ENCODE data around the gene PRPF31.
"Not testable (repeated sequence)": the region's sequence is repeated elsewhere in the genome, so short reads cannot be mapped to it uniquely, and the experiment has no call there.

The PRPF31 gene

DNA sequence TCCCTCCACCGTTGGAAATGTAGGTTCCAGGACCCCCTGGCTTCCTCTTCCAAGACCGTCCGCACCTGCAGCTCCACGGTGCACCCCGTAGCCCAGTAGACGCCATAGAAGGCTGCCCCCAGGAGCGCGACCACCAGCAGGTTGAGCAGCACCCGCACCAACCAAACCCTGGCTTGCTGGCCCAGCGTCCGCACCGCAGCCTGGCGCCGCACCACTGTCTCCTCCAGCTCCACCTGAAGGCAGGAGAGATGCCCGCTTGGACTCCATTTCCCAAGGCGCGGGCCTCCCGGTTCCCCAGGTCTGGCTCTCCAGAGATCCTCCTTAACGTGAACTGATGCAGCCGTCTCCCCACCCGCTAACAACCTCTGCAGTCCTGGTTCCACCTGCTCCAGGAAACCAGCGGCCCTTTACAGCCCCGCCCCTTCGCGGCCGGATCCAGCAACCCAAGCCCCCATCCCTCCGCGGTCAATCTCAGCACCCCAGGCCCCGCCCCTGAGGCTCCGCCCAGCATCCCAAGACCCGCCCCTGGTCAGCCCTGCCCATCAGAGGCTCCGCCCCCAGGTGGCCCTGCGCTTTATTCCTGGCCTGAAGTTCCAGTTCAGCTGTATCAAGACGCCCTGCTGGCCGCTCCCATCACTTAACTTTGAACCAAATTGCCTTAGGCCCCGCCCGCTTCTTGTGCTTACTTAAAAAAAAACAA lies 49.0 kb downstream of the PRPF31 start:
- DNase-seq, result peak in 1 of 4 experiments; percentile 25

DNA sequence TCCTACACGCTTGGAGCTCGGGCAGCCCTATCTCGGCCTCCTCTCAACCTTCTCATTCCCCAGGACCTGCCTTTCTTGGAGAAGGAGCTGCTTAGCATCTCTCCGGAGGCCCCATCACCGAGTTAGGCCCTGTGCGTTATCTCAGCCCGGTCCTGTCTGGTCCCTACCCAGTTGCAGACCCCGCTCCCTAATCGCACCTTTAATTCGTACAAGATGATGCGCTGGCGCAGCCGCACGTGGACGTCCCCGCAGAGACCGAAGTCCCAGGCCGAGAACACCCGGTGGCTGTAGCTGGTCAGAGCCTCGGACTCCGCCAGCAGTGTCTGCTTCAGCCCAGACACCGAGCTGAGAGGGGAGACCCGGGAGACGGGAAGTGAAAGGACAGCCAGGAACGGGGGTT lies 49.7 kb downstream of the PRPF31 start:
- no peak for DNase-seq

- peak; percentile 90 to 97 (median 90) for DNase-seq
These were observed 52.8 kb downstream of the PRPF31 start for GRCh38 chr19:54168174-54168917.

- DNase-seq, result no peak
These were observed 53.7 kb downstream of the PRPF31 start for GRCh38 chr19:54169149-54169740.

DNA sequence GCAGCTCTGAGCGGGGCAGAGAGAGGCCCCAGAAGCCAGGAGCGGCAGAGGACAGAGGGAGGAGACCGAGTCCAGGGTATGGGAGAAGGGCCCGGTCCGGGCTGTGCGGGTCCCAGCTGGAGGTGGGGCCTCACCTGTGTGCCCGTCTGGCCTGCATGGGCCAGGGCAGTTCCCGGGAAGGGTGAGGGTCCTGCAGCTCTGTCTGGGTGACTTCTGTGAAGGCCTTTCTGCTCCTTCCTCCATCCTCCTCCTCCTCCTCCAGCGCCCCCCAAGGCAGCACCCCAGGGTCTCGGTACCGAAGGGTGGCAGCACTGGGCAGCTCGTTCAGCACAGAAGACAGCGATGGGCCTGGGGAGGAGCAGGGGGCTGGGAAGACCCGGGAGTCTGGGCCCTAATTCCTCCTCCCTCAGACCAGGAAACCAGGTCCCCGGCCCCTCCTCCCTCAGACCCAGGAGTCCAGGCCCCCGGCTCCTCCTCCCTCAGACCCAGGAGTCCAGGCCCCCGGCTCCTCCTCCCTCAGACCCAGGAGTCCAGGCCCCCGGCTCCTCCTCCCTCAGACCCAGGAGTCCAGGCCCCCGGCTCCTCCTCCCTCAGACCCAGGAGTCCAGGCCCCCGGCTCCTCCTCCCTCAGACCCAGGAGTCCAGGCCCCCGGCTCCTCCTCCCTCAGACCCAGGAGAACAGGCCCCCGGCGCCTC lies 56.3 kb downstream of the PRPF31 start:
- not testable (repeated sequence) for DNase-seq

GRCh38 chr19:54172471-54173358 lies 57.2 kb downstream of the PRPF31 start, which contains the start of gene TMC4:
TMC4 (minus strand) TSS chr19:54173160; CDS start chr19:54173117, 43 bp downstream.
- no peak for DNase-seq

DNA sequence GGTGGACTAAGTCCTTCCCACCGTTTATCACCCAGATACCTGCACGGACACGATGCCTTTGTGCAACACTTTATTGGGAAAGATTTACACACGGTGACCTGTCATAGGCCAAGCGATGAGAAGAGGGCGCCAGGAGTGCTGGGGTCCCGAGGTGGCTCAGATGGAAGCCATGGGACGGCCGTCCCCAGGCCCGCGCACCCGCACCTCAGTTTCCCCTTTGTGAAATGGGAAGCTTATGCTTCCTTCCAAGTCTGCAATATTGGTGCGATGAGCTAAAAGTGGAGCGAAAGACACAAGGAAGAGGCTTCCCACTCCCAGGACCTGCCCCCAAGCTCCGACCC lies 57.8 kb downstream of the PRPF31 start:
- no peak for DNase-seq

GRCh38 chr19:54173951-54174834 lies 58.6 kb downstream of the PRPF31 start:
- DNase-seq, result no peak

DNA sequence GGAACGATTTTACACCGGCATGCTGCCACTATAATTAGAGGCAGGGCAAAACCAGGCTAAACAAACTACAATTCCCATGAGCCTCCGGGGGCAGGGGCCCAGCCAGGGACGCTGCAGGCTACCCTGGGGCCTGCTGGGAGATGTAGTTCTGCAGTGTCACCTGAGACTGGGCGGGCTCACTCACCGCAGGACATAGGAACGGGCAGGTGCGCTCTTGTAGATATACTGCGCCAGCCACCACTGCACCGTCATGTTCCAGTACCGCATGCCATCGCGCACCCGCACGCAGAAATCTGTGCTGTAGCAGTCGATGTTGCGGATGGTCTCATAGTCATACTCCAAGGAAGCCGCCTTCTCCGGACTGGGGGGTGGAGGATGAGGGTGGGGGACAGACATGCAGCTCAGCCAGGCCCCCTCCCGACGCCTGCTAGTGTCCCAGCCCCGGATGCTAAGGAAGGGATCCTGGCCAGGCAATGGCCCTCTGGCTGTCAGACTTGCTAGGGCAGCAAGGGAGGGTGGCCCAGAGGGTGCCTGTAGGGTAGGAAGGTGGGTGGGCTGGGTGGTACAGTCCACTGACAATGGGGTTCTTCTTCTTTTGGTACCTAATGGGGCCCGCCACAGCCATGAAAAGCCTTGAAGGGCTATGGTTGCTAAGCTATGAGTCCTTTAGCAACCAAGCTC lies 63.2 kb downstream of the PRPF31 start:
- peak in 1 of 4 experiments; percentile 21 for DNase-seq

- no peak for DNase-seq
These were observed 63.8 kb downstream of the PRPF31 start for GRCh38 chr19:54179262-54179852.

GRCh38 chr19:54179921-54180461 lies 64.4 kb downstream of the PRPF31 start:
- DNase-seq, result no peak

DNA sequence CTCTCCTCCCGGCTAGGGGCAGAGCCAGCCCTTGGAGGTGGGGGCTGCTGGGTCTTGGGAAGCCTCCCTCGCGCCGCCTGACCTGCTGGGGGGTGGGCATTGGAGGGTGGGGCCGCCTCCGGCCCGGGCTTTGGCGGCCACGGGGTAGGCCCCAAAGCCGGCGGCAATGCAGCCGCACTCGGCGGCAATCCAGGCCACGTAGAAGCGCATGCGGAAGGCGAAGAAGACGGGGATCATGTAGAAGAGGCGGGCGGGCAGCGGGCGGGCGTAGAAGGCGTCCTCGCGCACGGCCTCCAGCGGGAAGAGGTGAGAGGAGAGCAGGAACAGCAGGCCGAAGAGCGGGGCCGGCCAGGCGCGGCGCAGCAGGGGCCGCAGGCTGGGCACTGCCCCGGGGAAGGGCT lies 65.1 kb downstream of the PRPF31 start:
- DNase-seq, result no peak

All from activated naive CD4-positive, alpha-beta T cell (primary cell).